Keratinocyte (primary cell): ENCODE measurements around the gene GLRX5. TPM values are rescaled to one million over a fixed set of nuclear protein-coding genes. Genes with fewer than 3 reads are reported as not detected.

Experiments used
- DNase-seq: peaks from one replicate; pipeline ENCODE4 v3.0.0-alpha.2; 2011; ENCODE audit warnings: low read depth, missing footprints, low spot score
- FAIRE-seq: peaks from 2 replicates; lab custom pipeline; 2011; peaks lifted over from hg19 to GRCh38; lab: Jason Lieb, UNC
- H2AFZ ChIP-seq: 2 replicates; pipeline ENCODE4 v1.6.0; 2012; ENCODE audit warnings: low read length, control low read depth, inconsistent platforms; ENCODE audit not compliant: control insufficient read depth
- H3K27ac ChIP-seq: 2 replicates; pipeline ENCODE4 v1.5.1; 2011; ENCODE audit warnings: low read length; ENCODE audit not compliant: control insufficient read depth, insufficient read depth
- H3K27me3 ChIP-seq: 3 replicates; pipeline ENCODE4 v1.6.0; 2011; ENCODE audit warnings: low read length; ENCODE audit not compliant: control insufficient read depth, insufficient read depth; ENCODE audit errors: extremely low read depth
- H3K36me3 ChIP-seq, 2 experiments: 2 replicates in 1 of 2; 3 replicates in 1 of 2; pipeline ENCODE4 v1.5.1; 2011; ENCODE audit warnings: low read length in 2 of 2, mild to moderate bottlenecking in 1 of 2; ENCODE audit not compliant: control insufficient read depth in 2 of 2, insufficient read depth in 2 of 2; ENCODE audit errors: extremely low read depth in 1 of 2
- H3K4me1 ChIP-seq: 3 replicates; pipeline ENCODE4 v1.5.1; 2011; ENCODE audit warnings: low read length; ENCODE audit not compliant: control insufficient read depth, insufficient read depth; ENCODE audit errors: extremely low read depth
- H3K4me2 ChIP-seq: 3 replicates; pipeline ENCODE4 v1.6.0; 2011; ENCODE audit warnings: low read depth, low read length; ENCODE audit not compliant: control insufficient read depth, insufficient read depth; ENCODE audit errors: extremely low read depth
- H3K4me3 ChIP-seq, 3 experiments: fragments of 200-600 bp in 1 of 3; sonication (generic) in 1 of 3; 2 replicates in 2 of 3; 3 replicates in 1 of 3; pipeline ENCODE4 v1.5.1; 2011 to 2016; ENCODE audit warnings: low read length in 3 of 3, mild to moderate bottlenecking in 3 of 3, control low read depth in 2 of 3, inconsistent platforms in 1 of 3, low read depth in 1 of 3, mixed read lengths in 1 of 3, mixed run types in 1 of 3, moderate library complexity in 1 of 3; ENCODE audit not compliant: control insufficient read depth in 2 of 3, insufficient read depth in 2 of 3; ENCODE audit errors: extremely low read depth in 1 of 3
- H3K79me2 ChIP-seq: 2 replicates; pipeline ENCODE4 v1.6.0; 2012; ENCODE audit warnings: low read length; ENCODE audit not compliant: control insufficient read depth, insufficient read depth
- H3K9ac ChIP-seq: 3 replicates; pipeline ENCODE4 v1.6.0; 2011; ENCODE audit warnings: low read length; ENCODE audit not compliant: control insufficient read depth, insufficient read depth; ENCODE audit errors: extremely low read depth
- H3K9me1 ChIP-seq: 3 replicates; pipeline ENCODE4 v1.6.0; 2011; ENCODE audit warnings: low read length; ENCODE audit not compliant: control insufficient read depth, insufficient read depth; ENCODE audit errors: extremely low read depth
- H3K9me3 ChIP-seq: 2 replicates; pipeline ENCODE4 v1.5.1; 2012; ENCODE audit warnings: low read depth, low read length; ENCODE audit not compliant: control insufficient read depth
- H4K20me1 ChIP-seq: 3 replicates; pipeline ENCODE4 v1.6.0; 2011; ENCODE audit warnings: low read length; ENCODE audit not compliant: control insufficient read depth, insufficient read depth; ENCODE audit errors: extremely low read depth
- EZH2 ChIP-seq: IDR thresholded peaks from one replicate; pipeline ENCODE4 v1.6.1; 2012; ENCODE audit warnings: inconsistent platforms, mild to moderate bottlenecking, low read length, moderate library complexity
- dilution Hi-C: fragments of 300-500 bp; cut with MboI; formaldehyde crosslinking; loops from one replicate; pipeline ENCODE4 v1.7.0; 2020; ENCODE audit warnings: low sequenced_read_pairs; ENCODE audit not compliant: extremely low pct_ligation_motif_present
- polyA plus RNA-seq, 5 experiments: library from polyadenylated mRNA; depleted of rRNA in 3 of 5; stranded (reverse) in 3 of 5; stranded (forward) in 1 of 5; unstranded in 1 of 5; fragments of >200 nt; gene quantifications; 1 replicate in 1 of 5; 2 replicates in 3 of 5; 3 replicates in 1 of 5; pipeline versions ENCODE4 v1.2.1 to v1.2.3, GENCODE V29; 2011 to 2012; ENCODE audit warnings: missing spikeins in 2 of 5, low read depth in 1 of 5, low replicate concordance in 1 of 5
- TF ChIP-seq, protein P1 (sequence below), 3 experiments: IDR thresholded peaks in 1 of 3; conservative IDR thresholded peaks in 1 of 3; optimal IDR thresholded peaks in 1 of 3; 2 replicates in 2 of 3; 3 replicates in 1 of 3; pipeline versions ENCODE3 to v1.5.1; 2011; ENCODE audit warnings: low read length in 3 of 3, mild to moderate bottlenecking in 3 of 3, moderate library complexity in 2 of 3, control low read depth in 1 of 3, inconsistent platforms in 1 of 3; ENCODE audit not compliant: insufficient read depth in 2 of 3; ENCODE audit errors: extremely low read depth in 1 of 3

The GLRX5 gene
- polyA plus RNA-seq, 1 donor (not counting 4 experiments of a cell fraction or from before 2014, with no cell fraction given), result 60.9 TPM

DNA sequence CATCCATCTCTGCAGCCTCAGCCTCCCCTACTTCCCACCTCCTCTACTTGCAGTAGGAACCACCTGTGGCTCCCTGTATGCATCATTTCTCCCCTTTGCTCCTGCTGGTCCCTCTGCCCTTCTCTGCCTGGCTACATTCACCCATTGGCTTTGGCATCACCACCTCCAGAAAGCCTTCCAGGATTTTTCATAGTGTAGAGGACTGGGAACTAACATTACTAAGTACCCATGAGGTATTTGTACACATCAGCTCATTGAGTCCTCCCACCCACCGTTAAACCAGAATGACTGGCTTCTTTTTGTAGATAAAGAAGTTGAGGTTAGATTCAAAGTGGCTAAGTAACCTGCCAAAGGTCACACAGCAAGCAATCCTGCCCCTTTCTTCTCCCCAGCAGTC lies 35.5 kb upstream of the GLRX5 start:
- Histone ChIP-seq H3K4me2 (no peak overlapping the region), H3K9me3 (no peaks in the 10 kb centered on the region), H3K27me3 (no peaks in the 10 kb centered on the region), H3K4me1 (peaks cover 12% of the 10 kb centered on the region), H4K20me1 (peaks cover 2% of the 10 kb centered on the region), H3K79me2 (no peaks in the 10 kb centered on the region), H3K4me3 (no peak overlapping the region), H3K9ac (no peak overlapping the region), H3K27ac (no peak overlapping the region), H3K9me1 (no peaks in the 10 kb centered on the region), H3K36me3 (no peaks in the 10 kb centered on the region), H2AFZ (no peak overlapping the region)
- dilution Hi-C loops, result no loop called here
- no peak for TF ChIP-seq EZH2
- TF ChIP-seq, protein P1, sequence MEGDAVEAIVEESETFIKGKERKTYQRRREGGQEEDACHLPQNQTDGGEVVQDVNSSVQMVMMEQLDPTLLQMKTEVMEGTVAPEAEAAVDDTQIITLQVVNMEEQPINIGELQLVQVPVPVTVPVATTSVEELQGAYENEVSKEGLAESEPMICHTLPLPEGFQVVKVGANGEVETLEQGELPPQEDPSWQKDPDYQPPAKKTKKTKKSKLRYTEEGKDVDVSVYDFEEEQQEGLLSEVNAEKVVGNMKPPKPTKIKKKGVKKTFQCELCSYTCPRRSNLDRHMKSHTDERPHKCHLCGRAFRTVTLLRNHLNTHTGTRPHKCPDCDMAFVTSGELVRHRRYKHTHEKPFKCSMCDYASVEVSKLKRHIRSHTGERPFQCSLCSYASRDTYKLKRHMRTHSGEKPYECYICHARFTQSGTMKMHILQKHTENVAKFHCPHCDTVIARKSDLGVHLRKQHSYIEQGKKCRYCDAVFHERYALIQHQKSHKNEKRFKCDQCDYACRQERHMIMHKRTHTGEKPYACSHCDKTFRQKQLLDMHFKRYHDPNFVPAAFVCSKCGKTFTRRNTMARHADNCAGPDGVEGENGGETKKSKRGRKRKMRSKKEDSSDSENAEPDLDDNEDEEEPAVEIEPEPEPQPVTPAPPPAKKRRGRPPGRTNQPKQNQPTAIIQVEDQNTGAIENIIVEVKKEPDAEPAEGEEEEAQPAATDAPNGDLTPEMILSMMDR (optimal IDR thresholded peaks at IDR 0.05 in 1 of 3, IDR thresholded peaks at IDR 0.05 in 1 of 3, conservative IDR thresholded peaks at IDR 0.05 in 1 of 3; ENCODE audit: extremely low read depth in 1 of 3, insufficient read depth in 2 of 3, low read length in 3 of 3), result no peak
- no peak for FAIRE-seq
- no peak for DNase-seq

DNA sequence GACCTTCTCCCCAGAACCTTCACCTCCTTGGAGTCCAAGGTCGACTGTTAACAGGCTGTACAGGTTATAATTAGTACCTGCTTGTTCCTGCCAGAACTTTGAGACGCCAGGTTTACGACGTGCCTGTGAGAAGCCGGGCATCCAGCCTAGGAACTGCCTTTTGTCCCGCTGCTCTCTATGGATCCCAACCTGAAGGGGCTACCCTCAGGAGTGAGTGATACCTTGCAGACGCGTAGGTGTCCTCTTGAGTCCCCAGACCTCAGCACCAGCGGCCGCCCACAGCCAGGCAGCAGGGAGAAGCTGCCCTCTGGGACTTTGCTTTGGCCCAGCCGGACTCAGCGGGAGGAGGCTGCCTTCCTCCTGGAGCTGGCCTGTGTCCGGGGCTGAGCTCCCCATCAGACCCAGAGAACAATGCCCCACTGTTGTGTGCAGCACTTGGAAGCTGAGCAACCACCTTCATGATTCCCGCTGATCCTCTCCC lies 34.6 kb upstream of the GLRX5 start:
- no peak for FAIRE-seq
- Histone ChIP-seq H3K27ac (no peak overlapping the region), H3K4me2 (no peak overlapping the region)

More for the DNA sequence above, 34.6 kb upstream of the GLRX5 start:
- no peak for DNase-seq
- no peaks in the 10 kb centered on the region for H3K27me3 ChIP-seq
- H3K4me3 ChIP-seq, result no peak overlapping the region
- TF ChIP-seq, protein P1 (optimal IDR thresholded peaks at IDR 0.05 in 1 of 3, IDR thresholded peaks at IDR 0.05 in 1 of 3, conservative IDR thresholded peaks at IDR 0.05 in 1 of 3; ENCODE audit: extremely low read depth in 1 of 3, insufficient read depth in 2 of 3, low read length in 3 of 3), result no peak
- TF ChIP-seq EZH2, result no peak
- no peaks in the 10 kb centered on the region for H3K9me3 ChIP-seq
- no peaks in the 10 kb centered on the region for H3K79me2 ChIP-seq
- H3K36me3 ChIP-seq, result no peaks in the 10 kb centered on the region
- peaks cover 2% of the 10 kb centered on the region for H4K20me1 ChIP-seq
- H3K9ac ChIP-seq, result no peak overlapping the region
- H3K4me1 ChIP-seq, result peaks cover 9% of the 10 kb centered on the region
- no peaks in the 10 kb centered on the region for H3K9me1 ChIP-seq
- dilution Hi-C loops, result no loop called here
- no peak overlapping the region for H2AFZ ChIP-seq
